Stimulated activated CD4-positive, alpha-beta T cell treated with anti-CD3 and anti-CD28 coated beads, Interleukin-1b, Interleukin-23, amount 100 ng/mL, for 48 hours (primary cell): ENCODE results near the gene GFAP.
A peak's percentile ranks its signal among the peaks of the same experiment; 100 is the strongest.

Source experiments
- DNase-seq: peaks from one replicate; pipeline ENCODE4 v3.0.0-alpha.2; 2020

Gene GFAP

GRCh38 chr17:44930667-44931066 lies 15.4 kb upstream of the GFAP start:
- DNase-seq, result no peak

DNA sequence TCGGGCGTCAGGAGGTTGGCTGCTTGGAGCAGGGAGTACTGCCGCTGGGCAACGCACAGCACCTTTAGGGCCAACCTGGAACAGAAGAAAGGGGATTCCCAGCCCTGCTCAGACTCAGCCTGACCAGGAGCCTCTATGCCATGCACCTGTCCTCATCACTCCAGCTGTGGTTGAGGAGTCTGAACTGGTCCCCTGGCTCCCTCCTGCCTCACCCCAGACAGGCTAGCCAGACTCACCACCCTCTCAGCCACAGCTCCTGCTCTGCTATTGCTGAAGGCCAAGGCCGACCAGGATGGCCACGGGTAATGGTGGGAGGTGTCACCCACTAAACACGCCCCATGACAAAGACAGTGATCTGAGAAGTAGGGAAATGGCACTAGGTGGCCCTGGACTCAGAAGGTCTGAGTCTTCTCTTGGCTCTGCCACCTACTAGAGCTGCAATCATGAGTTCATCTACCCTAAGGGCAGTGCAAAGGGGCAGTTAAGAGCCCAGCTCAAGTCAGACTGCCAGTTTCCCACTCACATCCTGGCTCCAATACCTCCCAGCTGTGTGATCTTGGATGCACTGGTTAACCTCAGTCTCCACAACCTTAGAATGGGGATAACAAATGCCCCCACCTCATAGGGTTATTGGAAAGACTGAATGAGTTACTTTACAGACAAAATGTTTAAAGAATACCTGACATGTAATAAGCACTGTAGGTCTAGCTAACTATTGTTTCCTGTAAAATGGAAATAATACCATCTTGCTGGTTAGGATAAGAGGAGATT lies 13.8 kb upstream of the GFAP start:
- no peak for DNase-seq

- DNase-seq, result no peak
These were observed 12.8 kb upstream of the GFAP start for GRCh38 chr17:44928136-44928535.

DNA sequence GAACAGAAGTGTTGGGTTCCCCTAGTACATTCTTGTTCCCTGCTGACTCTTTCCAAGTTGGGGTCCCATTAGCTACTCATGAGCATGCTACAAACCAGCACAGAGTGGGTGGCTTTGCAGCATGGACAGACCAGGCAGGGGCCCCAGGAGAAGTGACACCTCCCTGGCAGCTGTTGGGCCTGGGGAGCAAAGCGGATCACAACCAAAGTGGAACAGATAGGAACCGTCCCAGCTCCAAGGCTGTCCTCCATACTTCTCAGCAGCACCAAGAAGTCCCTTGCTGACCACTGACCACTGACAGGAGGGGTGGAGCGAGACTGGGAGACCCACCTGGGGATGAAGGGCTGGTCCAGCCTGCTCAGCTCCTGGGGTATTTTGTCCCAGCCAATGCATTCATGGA lies 12.4 kb upstream of the GFAP start:
- no peak for DNase-seq

DNA sequence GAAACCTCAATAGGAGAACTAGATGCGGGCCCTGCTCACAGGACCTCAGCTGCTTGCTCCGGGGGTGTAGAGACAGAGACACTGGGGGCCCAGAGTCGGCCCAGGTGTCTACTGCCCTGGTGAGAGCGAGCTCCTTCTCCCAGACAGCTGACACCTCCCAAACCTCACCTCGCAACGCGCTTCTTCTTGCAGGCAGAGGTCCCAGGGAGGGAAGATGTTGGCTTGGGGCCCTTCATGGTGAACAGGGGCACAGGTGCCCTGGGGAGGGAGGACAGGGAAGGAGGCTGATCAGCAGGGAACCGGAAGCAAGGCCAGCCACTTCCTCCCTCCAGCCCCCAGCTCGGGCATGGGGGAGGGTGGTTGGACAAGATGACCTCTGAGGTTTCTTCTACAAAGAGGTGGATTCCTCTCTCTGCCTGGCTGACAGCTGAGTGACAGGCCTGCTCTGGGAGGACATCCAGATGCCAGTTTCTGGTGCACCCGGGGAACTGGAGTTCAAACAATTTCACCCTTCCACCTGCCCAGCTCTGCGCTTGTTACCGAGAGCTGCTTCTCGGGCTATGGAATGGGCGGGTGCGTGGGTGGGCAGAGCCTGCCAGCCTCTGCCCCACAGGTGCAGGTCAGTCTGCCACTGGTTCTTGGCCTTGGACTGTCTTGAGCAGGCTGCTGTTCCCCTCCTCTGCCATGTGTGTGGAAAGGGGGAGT lies 11.7 kb upstream of the GFAP start:
- no peak for DNase-seq

- no peak for DNase-seq
These were observed 10.7 kb upstream of the GFAP start for GRCh38 chr17:44925731-44926697.

GRCh38 chr17:44924107-44924544 lies 8.8 kb upstream of the GFAP start:
- DNase-seq, result no peak

DNA sequence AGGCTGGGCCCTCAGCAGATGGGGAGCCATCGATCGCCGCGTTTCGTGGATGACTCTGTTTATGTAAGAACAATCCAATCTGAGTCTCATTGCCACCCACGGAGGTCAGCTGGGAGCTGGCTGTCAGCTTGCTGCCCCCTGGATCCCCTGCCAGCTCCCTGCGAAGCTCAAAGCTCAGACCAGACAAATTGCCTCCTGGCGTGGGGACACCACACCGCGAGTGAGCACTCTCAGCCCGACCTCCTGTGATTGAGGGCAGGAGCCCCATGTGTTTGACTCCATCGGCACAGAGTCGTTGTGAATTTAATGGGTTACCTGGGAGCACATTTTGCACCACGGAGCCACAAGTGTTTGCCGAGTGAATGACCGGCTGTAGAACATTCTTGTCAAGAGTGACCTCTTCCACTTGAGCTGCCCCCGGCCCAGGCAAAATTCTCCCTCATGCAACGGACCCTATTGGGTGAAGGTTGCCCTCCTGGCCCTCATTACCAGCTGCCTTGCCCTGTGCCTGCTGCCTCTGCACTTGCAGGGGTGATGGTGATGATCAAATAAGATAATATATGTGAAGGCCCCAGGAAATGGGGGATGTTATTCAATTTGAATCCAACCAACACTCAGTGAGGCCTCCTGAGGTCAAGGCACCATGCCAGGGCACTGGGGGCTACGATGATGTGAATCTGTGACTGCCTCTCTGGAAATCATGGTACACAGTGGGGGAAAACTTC lies 7.6 kb upstream of the GFAP start:
- DNase-seq, result no peak

GRCh38 chr17:44922136-44922535 lies 6.8 kb upstream of the GFAP start:
- no peak for DNase-seq

DNA sequence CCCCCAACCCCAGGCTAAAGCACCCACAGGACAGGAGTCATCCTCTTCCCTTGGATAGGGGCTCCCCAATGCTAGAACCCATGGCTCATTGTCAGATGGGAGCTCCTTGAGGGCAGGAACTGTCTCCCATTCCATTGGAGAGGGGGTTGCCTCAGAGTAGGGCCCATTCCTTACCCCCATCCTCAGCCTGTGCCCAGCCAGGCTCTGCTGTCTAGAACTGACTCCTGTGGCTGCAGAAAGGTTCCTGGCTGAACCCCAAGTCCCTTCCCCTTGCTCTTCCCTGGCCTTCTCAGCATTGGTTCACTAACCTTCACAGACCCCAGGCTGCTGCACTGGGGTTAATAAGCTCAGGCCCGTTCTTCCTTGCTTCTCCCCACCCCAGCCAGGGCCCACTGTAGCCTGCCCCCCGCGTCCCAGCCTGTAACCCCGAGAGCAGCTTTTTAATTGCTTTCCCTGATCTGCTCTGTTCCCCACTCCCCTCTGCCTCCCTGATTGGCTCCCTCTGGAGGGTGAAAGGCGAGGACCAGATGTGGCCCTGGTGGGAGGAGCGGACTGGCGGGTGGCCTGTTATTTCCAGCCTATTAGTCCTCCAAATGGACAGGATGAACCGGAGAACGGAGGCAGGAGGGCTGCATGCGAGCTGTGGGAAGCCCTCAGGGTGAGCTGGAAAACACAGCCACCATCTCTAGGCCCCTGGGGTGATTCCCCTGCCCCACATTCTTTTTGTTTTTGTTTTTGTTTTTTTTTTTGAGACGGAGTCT lies 6.0 kb upstream of the GFAP start:
- DNase-seq, result no peak

- no peak for DNase-seq
These were observed 5.3 kb upstream of the GFAP start for GRCh38 chr17:44920565-44920940.

DNA sequence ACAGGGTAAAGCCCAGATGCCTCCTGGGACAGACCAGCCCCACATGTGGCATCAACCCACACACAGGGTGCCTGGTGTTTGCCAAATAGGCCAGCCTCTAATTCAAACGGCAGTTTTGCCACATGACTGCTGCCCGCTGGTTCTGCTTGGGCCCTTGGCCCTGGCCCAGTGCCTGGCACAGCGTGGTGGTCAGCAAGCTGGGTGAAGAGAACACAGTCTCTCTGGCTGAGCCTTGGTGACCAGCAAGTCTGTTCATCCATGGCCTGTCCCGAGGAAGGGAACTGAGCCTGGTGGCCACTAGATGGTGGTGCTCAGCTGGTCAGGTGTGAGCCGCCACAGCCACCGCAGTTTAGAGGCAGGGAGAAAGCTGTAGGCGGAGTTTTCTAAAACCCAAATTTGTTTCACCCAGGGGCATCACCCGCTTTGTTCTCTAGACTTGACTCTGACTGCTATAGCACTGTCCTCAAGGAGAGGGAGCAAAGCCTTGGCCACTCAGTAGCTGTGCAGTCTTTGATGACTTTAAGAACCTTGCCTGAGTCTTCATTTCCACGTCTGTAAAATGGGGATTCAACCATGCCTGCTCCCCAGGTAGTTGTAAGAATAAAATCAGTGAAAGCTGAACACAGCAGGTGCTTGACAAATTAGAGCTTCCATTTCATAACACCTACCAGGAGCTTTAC lies 4.7 kb upstream of the GFAP start:
- DNase-seq, result peak; percentile 71

GRCh38 chr17:44919411-44919810 lies 4.1 kb upstream of the GFAP start:
- no peak for DNase-seq

DNA sequence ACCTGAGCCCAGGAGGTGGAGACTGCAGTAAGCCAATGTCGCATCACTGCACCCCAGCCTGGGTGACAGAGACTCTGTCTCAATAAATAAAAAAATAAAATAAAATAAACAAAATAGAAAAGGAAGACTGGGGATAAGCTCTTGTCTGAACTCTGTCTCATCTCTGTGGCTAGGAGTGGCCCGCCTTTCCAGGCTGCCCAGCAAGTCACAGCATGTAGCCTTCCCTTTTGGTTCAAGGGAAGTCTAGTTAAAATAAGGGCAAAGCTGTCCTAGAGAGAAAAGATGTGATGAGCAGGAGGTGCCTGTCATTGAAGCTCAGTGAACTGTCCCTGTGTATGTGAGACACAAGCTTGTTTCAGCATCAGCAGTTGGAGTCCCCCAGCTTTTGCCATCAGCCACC lies 2.7 kb upstream of the GFAP start:
- DNase-seq, result no peak

- DNase-seq, result no peak
These were observed 2.2 kb upstream of the GFAP start for GRCh38 chr17:44917456-44917855.

DNA sequence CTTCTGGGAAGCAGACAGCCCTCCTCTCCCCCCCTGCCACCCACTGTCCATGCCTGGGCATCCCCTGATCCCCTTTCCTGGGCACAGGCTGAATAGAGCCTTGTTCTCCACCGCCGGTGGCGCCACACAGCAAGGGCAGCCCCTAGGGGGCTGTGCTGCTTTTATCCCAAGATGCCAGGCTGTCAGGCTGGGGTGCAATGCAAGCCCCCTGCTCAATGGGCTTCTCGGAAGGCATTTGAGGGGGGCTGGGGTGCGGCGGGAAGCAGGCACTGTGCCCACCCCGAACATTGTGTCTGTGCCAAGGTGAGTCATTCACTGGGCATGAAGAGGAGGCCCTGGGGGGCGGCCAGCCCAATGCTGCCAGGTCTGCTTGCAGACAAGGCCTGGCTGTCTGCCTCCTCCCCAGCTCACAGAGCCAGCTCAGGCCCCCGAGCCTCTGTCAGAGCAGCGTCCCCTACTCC lies 1.5 kb upstream of the GFAP start:
- DNase-seq, result no peak

DNA sequence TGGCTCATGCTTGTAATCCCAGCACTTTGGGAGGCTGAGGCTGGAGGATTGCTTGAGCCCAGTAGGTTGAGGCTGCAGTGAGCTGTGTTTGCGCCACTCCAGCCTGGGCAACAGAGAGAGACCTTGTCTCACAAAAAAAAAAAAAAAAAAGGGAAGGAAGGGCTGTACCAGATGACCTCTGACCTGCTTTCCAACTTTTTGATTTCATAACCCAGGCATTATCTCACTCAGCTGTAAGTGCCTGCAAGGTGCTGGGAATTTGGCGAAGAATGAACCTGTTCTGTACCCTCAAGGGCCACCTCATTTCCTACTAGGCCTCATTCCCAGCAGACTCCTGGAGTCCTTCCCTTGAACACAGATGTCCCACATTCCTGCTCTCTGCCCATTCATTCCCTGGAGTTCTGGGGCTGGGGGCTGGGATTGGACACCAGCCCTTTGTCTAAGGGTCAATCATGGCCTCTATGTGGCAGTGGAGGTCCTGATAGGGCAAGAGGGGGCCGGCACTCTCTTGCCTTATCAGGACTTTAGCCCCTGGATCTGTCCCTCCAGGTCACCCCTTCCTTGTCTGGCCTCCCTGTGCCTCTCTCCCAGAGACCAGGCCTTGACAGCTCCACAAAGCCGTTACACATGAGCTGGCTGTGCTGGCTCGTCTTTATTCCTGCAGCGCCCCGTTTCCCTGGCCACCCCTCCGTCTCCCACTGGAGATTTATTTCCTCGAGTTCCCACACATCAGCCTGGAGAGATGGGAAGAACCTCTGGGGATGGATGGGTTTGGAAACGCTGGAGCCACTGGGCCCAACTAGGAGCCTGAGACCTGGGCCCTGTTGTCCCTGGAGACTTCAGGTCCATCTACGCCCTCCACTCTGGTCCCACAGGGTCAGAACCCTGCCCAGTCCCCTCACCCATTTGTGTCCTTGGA lies 821 bp upstream of the GFAP start:
- DNase-seq, result no peak

GRCh38 chr17:44914698-44915271 lies 515 bp downstream of the GFAP start:
- no peak for DNase-seq

DNA sequence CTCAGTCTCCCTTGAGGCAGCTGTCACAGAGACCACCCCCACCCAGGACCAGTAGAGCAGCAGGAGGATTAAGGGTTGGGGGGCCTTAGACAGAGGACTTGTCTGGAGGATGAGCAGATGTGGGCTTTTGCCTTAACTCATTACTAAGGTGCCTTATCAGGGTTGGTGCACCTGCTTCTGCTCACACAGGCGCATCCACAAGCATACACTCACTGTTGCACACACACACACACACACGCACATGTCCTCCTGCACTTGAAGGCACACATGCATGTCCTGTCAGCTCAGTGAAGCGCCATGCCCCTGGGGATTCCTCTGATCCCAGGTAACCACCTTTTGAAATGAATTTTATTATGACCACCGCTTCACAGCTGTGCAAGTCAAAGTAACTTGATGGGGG lies 1.2 kb downstream of the GFAP start:
- DNase-seq, result no peak

DNA sequence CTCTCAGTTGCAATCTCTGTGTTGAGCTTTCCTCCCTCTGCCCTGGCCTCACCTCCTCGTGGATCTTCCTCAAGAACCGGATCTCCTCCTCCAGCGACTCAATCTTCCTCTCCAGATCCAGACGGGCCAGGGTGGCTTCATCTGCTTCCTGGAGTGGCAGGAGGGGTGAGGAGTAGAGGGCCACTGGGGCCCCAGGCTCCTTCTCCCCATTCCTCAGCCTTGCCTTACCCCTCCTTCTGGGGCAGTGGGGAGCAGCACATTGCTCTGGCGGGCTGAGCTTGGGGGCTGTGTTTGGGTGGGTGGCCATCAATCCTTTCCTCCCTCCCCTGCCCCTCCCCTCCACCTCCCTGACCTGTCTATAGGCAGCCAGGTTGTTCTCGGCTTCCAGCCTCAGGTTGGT lies 1.6 kb downstream of the GFAP start:
- no peak for DNase-seq
